Measurements from ENCODE around the gene PUS1. TPM values are rescaled to one million over a fixed set of nuclear protein-coding genes. Genes with fewer than 3 reads are reported as not detected.
A peak's percentile ranks its signal among the peaks of the same experiment; 100 is the strongest.
"Not testable (repeated sequence)": the region's sequence is repeated elsewhere in the genome, so short reads cannot be mapped to it uniquely, and the experiment has no call there.

PUS1 gene
- total and polyA plus RNA-seq, 2 experiments from 2014 or later: 10.2 to 10.7 TPM

DNA sequence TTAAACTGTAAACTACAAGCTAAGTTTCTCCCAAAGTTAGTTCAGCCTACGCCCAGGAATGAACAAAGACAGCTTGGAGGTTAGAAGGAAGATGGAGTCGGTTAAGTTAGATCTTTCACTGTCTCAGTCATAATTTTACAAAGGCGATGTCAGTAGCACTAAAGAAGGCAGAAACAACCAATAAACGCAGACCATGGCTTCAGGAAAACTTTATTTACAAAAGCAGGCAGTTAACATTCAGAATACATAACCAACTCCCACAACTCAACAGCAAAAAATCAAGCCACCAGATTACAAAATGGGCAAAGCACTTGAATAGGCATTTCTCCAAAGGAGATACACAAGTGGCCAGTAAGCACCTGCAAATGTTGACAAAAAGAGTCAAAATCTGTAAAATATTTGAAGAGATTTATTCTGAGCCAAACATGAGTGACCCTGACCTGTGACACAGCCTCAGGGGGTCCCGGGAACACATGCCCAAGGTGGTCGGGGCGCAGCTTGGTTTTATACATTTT lies 43.5 kb upstream of the PUS1 start:
- H3K36me3 ChIP-seq (replicated peaks; ENCODE audit: insufficient read depth, low read depth): no peaks in the 10 kb centered on the region
- no peaks in the 10 kb centered on the region for H3K79me2 ChIP-seq
- no peak for TF ChIP-seq EZH2phosphoT487 (IDR thresholded peaks at IDR 0.05; ENCODE audit: low read depth, severe bottlenecking, unreplicated experiment)
- H3K4me1 ChIP-seq (ENCODE audit: insufficient read depth): no peaks in the 10 kb centered on the region
- no peaks in the 10 kb centered on the region for H3K9me2 ChIP-seq (replicated peaks; ENCODE audit: insufficient read depth)
- no peaks in the 10 kb centered on the region for H3K9me3 ChIP-seq (ENCODE audit: low read depth)
- H2AFZ ChIP-seq: no peak overlapping the region
- DNase-seq (ENCODE audit: low spot score): no peak
- H3K27me3 ChIP-seq: no peaks in the 10 kb centered on the region
- H4K20me1 ChIP-seq (ENCODE audit: insufficient read depth, poor library complexity, severe bottlenecking): no peaks in the 10 kb centered on the region
- H3K4me3 ChIP-seq: no peak overlapping the region
- whole genome bisulfite sequencing (ENCODE audit: low lambda C conversion rate, missing lambda C conversion rate): 94% methylated on average over 7 of the region's 7 CpGs
- H3K4me2 ChIP-seq: no peak overlapping the region
- H3K27ac ChIP-seq: no peak overlapping the region

DNA sequence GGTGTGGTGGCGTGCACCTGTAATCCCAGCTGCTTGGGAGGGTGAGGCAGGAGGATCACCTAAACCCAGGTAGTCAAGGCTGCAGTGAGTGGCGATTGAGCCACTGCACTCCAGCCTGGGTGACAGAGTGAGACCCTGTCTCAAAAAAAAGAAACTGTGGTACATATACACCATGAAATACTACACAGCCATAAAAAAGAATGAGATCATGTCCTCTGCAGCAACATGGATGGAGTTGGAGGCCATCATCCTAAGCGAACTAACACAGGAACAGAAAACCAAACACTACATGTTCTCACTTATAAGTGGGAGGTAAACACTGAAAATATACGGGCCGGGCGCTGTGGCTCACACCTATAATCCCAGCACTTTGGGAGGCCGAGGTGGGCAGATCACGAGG lies 37.4 kb upstream of the PUS1 start:
- not testable (repeated sequence) for H3K27ac ChIP-seq; H3K4me3 ChIP-seq; H3K4me2 ChIP-seq; H2AFZ ChIP-seq; DNase-seq (ENCODE audit: low spot score); H3K4me1 ChIP-seq (ENCODE audit: insufficient read depth); H3K9me2 ChIP-seq (replicated peaks; ENCODE audit: insufficient read depth); H3K9me3 ChIP-seq (ENCODE audit: low read depth); H3K27me3 ChIP-seq; H3K36me3 ChIP-seq (replicated peaks; ENCODE audit: insufficient read depth, low read depth)
- H3K79me2 ChIP-seq: peaks cover 11% of the 10 kb centered on the region
- WGBS (ENCODE audit: low lambda C conversion rate, missing lambda C conversion rate): 82% methylated on average over 8 of the region's 8 CpGs
- peaks cover 13% of the 10 kb centered on the region for H4K20me1 ChIP-seq (ENCODE audit: insufficient read depth, poor library complexity, severe bottlenecking)

DNA sequence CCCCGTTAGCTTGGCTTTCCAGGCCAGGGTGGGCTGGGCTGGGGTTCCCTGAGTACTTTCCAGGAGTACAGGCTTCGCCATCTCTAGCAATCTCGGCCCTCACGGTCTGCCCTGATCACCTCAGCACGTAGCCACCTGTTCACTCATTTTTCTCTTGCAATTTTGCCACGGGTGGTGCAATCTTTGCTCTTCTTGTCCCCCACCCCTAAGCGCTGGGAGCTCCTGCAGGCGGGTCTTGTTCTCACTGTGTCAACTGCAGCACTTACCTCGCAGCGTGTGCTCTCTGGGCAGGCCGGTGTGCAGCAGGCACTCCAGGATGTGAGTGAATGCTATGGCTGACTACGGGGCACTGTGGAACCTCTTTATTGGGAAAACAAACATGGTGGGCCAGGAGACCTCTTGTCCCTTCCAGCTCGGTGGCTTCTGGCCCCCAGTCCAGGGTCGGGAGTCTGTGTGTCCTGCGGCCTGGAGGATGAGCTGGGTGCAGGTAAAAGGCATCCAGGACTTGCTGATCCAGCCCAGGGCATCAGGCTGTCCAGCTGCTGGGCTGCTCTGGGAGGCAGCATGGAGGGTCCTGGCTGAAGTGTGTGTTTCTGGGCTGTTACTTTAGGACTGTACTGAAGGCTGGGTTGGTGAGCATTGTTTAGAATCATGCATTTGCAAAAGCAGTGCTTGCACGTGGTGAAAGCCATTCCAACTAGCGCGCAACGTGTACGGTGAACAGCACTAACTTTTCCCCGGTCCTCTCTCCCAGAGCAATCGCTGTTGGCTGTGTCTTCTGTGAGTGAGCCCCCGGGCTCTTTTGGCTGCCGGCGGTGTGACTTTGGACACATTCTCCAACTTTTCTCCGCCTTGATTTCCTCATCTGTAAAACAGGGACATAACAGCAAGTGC lies 36.1 kb upstream of the PUS1 start:
- no peaks in the 10 kb centered on the region for H3K9me2 ChIP-seq (replicated peaks; ENCODE audit: insufficient read depth)
- H3K4me3 ChIP-seq: no peak overlapping the region
- peaks cover 8% of the 10 kb centered on the region for H3K4me1 ChIP-seq (ENCODE audit: insufficient read depth)
- TF ChIP-seq, protein P1, sequence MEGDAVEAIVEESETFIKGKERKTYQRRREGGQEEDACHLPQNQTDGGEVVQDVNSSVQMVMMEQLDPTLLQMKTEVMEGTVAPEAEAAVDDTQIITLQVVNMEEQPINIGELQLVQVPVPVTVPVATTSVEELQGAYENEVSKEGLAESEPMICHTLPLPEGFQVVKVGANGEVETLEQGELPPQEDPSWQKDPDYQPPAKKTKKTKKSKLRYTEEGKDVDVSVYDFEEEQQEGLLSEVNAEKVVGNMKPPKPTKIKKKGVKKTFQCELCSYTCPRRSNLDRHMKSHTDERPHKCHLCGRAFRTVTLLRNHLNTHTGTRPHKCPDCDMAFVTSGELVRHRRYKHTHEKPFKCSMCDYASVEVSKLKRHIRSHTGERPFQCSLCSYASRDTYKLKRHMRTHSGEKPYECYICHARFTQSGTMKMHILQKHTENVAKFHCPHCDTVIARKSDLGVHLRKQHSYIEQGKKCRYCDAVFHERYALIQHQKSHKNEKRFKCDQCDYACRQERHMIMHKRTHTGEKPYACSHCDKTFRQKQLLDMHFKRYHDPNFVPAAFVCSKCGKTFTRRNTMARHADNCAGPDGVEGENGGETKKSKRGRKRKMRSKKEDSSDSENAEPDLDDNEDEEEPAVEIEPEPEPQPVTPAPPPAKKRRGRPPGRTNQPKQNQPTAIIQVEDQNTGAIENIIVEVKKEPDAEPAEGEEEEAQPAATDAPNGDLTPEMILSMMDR (IDR thresholded peaks at IDR 0.05; ENCODE audit: poor library complexity): no peak
- TF ChIP-seq EZH2 (IDR thresholded peaks at IDR 0.05; ENCODE audit: borderline replicate concordance) (no peak), EZH2phosphoT487 (IDR thresholded peaks at IDR 0.05; ENCODE audit: low read depth, severe bottlenecking, unreplicated experiment) (no peak)
- no peaks in the 10 kb centered on the region for H3K36me3 ChIP-seq (replicated peaks; ENCODE audit: insufficient read depth, low read depth)
- no peak overlapping the region for H2AFZ ChIP-seq
- DNase-seq (ENCODE audit: low spot score): no peak
- no peaks in the 10 kb centered on the region for H3K27me3 ChIP-seq
- H4K20me1 ChIP-seq (ENCODE audit: insufficient read depth, poor library complexity, severe bottlenecking): peaks cover 20% of the 10 kb centered on the region
- peaks cover 24% of the 10 kb centered on the region for H3K79me2 ChIP-seq
- H3K27ac ChIP-seq: no peak overlapping the region
- no peaks in the 10 kb centered on the region for H3K9me3 ChIP-seq (ENCODE audit: low read depth)
- WGBS (ENCODE audit: low lambda C conversion rate, missing lambda C conversion rate): 81% methylated on average over 26 of the region's 26 CpGs
- H3K4me2 ChIP-seq: no peak overlapping the region

DNA sequence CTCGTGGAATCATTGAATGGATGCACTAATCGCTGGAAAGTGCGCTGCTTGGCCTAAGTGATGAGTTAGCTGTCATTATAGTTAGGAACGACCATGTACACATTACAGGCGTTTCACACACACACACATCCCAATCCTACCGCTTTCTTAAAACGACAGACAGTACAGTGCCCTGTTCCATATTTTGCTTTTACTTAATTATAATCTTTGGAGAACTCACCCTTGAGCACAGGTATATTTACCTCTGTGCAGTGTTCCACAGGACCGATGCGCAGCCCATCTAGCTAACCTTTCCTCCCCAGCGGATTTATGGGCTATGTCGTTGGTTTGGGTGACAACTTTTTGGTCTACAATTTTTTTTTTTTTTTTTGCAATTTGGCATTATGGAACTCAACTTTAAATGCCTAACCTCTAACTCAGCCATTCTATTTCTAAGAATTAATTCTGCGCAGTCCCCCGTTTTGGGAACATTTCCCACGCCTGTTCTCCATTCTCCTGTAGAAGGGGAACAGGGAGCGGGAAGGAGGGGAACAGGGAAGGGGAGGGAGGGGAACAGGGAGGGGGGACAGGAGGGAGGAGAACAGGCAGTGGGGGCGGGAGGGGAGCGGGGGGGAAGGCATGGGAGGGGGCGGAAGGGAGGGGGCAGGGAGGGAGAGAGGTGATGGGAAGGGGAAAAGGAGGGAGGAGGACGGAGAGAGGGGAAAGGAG lies 35.3 kb upstream of the PUS1 start:
- no peaks in the 10 kb centered on the region for H3K36me3 ChIP-seq (replicated peaks; ENCODE audit: insufficient read depth, low read depth)
- peaks cover 27% of the 10 kb centered on the region for H4K20me1 ChIP-seq (ENCODE audit: insufficient read depth, poor library complexity, severe bottlenecking)
- 67% methylated on average over 15 of the region's 19 CpGs for WGBS (ENCODE audit: low lambda C conversion rate, missing lambda C conversion rate)
- H3K4me3 ChIP-seq: no peak overlapping the region
- no peaks in the 10 kb centered on the region for H3K9me2 ChIP-seq (replicated peaks; ENCODE audit: insufficient read depth)
- TF ChIP-seq, protein P1 (IDR thresholded peaks at IDR 0.05; ENCODE audit: poor library complexity): no peak
- no peak overlapping the region for H3K27ac ChIP-seq
- H3K4me1 ChIP-seq (ENCODE audit: insufficient read depth): peaks cover 8% of the 10 kb centered on the region
- H2AFZ ChIP-seq: no peak overlapping the region
- no peaks in the 10 kb centered on the region for H3K9me3 ChIP-seq (ENCODE audit: low read depth)
- no peaks in the 10 kb centered on the region for H3K27me3 ChIP-seq
- no peak for DNase-seq (ENCODE audit: low spot score)
- peak overlapping the region; percentile 100 for H3K4me2 ChIP-seq
- H3K79me2 ChIP-seq: peaks cover 32% of the 10 kb centered on the region

All from hepatocyte (in vitro differentiated cells).